GDM1 (cell line): Measurements from ENCODE around the gene DDX10.
"Not testable (repeated sequence)": the region's sequence is repeated elsewhere in the genome, so short reads cannot be mapped to it uniquely, and the experiment has no call there.

Experiments
- DNase-seq: peaks from one replicate; lab custom pipeline; 2025; lab: John Stamatoyannopoulos, UW

DDX10 gene

DNA sequence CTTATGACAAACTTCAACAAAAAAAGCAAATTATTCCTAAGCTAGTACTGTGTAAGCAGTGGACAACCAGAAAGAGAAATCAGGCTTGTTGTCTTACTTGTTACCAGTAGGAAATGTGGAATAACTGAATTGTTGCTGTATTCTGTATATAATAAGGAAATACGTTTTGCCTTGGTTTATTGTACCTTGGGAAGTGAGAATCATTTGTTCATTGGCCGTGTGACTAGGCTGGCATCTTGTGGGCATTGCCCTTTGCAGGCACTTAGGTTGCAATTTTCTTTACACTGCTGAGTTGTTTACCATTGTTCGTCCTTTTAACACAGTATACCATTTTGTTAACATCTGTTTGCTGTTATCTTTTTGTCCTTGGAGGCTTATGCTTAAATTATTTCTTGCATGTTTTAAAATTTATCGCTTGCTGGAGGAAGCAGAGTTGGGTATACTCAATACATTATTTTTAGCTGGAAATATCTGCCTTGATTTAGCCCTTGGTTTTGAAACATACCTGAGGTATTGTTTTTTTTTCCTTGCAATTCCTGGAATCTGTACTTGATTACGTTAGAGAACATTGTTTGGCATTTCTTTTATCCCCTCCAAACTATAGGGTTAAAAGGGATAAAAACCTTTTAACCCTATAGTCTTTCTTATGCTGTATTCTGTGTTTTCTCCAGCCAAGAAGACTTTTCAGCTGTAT, 109.3 kb downstream of the DDX10 start:
- DNase-seq: no peak

DNA sequence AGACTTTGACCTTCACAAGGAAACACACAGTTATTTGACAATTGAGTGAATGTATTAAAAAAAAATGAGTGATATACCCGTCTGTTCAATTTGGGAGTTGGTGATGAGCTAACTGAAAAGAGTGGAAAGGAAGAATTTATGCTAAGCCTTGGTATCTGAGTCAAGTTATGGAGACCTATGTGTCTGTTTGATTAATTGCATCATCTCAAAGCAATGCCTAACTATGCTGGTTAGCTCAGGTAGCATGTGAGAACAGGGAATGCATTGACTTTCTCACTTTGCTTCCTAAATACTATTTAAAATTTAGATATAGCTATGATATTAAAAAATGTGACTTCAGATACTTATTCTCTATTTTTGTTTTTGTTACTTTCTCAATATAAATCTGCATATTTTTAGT, 110.5 kb downstream of the DDX10 start:
- DNase-seq: no peak

- DNase-seq: not testable (repeated sequence)
These were observed 114.3 kb downstream of the DDX10 start for GRCh38 chr11:108779147-108779546.

DNA sequence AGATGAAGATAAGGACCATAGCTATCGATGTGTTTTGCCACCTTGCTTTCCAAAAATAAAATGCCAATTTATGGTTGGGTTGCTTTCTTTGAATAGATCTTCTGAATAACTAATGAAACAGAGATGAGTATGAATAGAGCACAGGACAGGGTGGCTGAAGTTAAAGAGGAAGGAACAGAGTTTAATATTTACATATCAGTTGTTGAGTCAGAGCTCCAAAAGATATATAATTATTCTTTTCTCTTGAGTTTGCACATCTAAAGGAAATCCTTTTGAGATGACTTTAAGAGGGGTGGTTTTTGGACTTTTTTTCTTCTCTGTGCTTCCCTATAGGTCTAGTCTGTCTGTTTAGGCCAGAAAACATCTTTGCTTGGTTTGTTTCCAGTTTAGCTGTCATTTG, 115.2 kb downstream of the DDX10 start:
- no peak for DNase-seq

DNA sequence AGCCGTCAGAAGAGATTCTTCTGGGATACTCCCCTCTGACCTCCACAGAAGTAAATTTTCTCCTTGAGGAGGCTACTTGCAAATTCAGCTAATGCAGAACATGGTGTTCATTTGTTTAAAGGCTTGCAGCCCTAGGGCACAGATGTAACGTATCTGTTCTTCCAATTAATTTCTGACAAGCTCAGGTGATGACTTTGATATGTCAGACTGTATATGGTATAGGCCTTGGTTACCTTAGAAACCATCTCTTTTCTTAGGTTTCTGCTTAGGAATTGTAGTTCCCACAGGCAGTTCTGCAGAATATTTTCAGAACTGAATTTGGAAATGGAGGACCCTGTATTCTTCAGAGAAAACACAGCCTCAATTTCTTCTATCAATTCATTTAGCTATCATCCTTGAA, 117.1 kb downstream of the DDX10 start:
- DNase-seq: no peak

DNA sequence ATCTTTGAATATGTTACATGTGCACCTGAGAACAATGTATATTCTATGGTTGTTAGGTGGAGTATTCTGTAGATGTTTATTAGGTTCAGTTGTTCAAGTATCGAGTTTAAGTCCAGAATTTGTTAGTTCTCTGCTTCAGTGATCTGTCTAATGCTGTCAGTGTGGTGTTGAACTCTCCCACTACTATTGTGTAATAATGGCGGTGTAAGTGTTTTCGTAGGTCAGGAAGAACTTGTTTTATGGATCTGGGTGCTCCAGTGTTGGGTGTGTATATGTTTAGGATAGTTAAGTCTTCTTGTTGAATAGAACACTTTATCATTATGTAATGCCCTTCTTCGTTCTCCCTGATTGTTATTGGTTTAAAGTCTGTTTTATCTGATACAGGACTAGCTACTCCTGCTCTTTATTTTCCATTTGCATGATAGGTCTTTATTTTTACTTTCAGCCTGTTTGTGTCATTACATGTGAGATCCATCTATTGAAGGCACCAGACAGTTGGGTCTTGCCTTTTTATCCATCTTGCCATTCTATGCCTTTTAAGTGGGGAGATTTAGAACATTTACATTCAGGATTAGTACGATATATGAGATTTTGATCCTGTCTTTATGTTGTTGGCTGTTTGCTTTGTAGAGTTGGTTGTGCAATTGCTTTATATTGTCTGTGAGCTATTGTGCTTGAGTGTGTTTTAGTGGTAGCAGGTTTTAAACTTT, 121.6 kb downstream of the DDX10 start:
- no peak for DNase-seq

GRCh38 chr11:108787105-108787504, 122.2 kb downstream of the DDX10 start:
- DNase-seq: no peak

DNA sequence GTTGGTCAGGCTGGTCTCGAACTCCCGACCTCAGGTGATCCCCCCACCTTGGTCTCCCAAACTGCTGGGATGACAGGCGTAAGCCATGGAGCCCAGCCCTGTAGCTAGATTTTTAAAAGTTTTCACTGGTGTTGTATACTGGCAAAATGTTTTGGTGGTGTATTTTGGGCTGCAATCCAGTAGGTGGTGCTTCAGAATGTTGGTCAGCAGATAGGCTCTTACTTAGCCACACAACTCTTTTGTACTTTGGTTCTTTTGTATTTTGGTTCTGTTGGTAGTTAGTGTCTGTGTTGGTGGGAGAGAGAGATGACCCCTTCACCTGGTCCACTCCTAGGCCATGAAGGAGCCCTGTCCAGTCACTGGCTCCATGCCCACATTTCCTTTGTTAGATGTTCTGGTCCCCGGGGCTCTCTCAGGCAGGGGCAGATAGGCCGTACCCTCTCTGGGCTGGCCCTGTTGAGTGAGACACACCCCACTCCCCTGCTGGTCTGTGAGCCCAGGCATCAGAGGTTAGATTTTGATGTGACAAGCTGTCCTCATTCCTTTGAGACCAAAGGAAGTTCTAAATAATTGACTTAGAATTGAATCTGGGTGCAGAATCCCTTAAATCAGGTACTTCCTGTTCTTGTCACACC, 123.8 kb downstream of the DDX10 start:
- no peak for DNase-seq

- DNase-seq: no peak
These were observed 125.8 kb downstream of the DDX10 start for GRCh38 chr11:108790501-108791299.

DNA sequence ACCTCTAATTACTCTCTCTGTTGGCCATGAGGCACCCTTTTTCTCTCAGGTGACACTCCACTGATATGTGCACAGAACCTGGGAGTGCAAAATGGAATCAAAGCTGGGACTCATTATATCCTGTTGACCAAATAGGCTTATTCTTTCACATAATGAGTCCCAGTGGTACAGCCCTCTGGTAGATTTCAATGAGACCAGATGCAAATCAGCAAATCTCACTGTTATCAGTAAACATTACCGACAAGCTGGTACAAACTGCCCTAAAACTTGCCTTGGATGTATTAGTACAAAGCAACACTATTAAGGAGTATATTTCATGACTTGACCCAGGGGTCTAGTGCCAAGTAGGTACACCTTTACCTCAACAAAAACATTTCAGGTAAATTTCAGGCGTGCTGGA, 128.3 kb downstream of the DDX10 start:
- no peak for DNase-seq

GRCh38 chr11:108793611-108794010, 128.7 kb downstream of the DDX10 start:
- DNase-seq: no peak

GRCh38 chr11:108796551-108796950, 131.7 kb downstream of the DDX10 start:
- no peak for DNase-seq

DNA sequence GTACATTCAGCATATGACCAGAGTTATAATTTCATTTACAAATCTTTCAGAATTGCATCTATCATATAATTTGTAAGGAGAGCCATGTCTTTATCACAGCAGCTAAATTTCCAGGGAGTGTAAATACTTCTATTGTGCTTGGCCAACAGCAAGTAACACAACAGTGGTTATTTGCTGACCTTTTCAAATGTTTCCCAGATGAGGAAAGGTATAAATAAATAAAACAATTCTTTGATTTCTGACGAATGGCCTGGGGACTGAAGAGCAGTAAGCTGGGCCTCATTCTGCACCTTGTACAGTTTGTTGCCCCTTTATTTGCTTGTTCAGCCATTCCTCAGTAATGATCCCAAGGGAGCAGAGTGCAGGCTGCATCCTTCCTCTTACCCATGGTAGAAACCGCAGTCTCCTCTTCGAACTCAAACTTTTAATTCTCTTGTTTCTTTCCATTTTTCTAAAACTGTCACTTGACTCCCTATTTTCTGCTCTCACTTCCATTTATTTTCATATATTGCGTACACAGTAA, 132.8 kb downstream of the DDX10 start:
- DNase-seq: no peak

GRCh38 chr11:108802492-108802891, 137.6 kb downstream of the DDX10 start:
- DNase-seq: no peak

- DNase-seq: no peak
These were observed 138.9 kb downstream of the DDX10 start for GRCh38 chr11:108803776-108804175.

DNA sequence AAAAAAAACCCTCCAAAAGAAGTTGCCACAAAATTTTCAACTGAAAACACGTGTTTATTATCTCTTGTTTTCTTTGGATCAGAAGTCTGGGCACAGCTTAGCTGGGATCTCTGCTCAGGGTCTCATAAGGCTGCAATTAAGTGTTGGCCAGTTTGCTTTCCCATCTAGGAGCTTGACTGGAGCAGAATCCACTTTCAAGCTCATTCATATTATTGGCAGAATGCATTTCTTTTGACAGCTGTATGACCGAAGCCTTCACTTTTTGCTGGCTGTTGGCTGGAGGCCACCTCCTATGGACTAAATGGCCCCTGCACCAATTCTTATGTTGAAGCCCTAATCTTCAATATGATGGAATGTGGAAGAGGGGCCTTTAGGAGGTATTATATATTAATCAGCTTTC, 139.6 kb downstream of the DDX10 start:
- DNase-seq: no peak

DNA sequence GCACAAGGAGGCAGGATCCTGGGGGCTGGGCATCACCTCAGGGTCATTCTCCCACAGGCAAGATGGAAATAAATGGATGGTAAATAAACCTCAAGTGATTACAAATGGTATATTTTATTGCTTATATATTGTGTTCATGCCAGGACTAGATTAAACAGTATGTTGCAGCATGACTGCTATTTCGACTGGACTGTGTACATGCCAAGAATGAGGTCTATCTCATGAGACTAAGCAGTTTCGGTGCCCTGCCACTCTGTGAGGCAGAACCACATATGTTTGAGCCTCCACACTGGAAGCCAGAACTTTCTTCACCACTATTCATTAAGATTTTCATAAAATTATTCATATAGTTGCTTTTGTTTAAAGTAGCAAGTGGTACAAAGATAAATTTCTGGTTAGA, 140.2 kb downstream of the DDX10 start:
- DNase-seq: no peak

DNA sequence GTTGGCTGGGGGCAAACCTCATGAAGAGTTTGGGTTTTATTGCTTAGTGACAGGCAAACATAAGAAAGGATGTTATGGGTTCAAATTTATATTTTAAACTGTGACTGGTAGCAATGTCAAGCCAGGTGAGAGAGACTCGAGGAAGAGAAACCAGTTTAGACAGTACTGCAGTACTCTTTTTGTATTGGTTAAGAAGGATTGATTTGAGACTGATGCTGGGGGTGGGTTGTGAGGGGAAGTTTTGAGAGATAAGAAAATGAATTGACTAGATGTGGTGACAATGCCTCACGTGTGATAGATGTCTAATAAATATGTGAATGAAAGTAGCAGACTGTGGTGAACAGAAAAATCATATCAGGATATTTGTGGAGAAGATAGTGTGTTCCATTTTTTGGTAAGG, 142.4 kb downstream of the DDX10 start:
- DNase-seq: no peak

- DNase-seq: no peak
These were observed 148.2 kb downstream of the DDX10 start for GRCh38 chr11:108813086-108813485.

- DNase-seq: no peak
These were observed 153.1 kb downstream of the DDX10 start for GRCh38 chr11:108817976-108818375.

DNA sequence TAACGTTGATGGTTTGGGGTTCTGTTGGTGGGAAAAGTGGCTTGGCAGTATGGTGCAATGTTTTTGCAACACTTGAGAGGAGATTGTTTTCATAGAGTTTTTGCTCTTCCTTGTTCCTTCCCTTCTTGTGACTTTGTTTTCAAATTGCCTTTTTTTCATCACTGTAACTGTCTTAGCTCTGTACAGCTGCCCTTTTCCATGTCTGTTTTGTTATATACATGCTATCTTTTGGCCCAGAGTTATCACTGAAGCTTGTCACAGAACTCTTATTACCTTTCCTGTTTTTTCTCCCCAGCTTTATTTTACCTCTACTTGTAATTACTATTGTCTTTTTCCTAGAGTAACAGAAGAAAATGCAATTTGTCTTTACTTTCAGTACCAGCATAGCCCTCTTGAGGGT, 154.1 kb downstream of the DDX10 start:
- DNase-seq: no peak

DNA sequence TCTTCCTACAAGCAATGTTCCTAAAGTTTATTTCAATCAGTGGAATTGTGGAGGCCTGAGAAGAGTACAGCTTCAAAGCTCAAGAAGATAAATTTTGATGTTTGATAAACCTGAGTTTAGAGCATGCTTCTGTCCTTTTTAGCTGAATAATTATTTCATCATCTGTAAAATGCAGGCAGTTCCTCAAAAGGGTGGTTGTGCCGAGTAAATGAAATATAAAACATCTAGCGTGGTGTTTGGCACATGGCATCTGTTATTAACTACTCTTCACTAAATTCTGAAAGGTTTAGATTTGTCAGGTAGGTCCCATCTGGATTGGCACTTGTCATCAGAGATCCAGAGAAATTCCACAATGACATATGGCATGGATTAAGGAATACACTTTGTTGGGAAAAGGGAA, 155.1 kb downstream of the DDX10 start:
- no peak for DNase-seq
